Measurements from ENCODE around the gene CARD19. TPM values are rescaled to one million over a fixed set of nuclear protein-coding genes. Genes with fewer than 3 reads are reported as not detected.

CARD19 gene
- total and polyA plus RNA-seq, 4 donors: 31.1 to 70.7 (median 48.5) TPM

- DNase-seq (no peak), ATAC-seq (ENCODE audit: insufficient read depth, low FRiP score) (no peak)
- Histone ChIP-seq H3K27me3 (ENCODE audit: control insufficient read depth in 3 of 3, insufficient read depth in 3 of 3, low read length in 2 of 3) (no peaks in the 10 kb centered on the region), H3K9ac (ENCODE audit: insufficient read depth in 1 of 2, low read length in 2 of 2) (no peak overlapping the region), H3K4me1 (ENCODE audit: control insufficient read depth in 5 of 5, insufficient read depth in 5 of 5, low read length in 5 of 5) (peaks cover 0 to 45% (median 9%) of the 10 kb centered on the region in 5 donors), H3K27ac (ENCODE audit: low read depth in 1 of 2, low read length in 1 of 2) (peak overlapping the region; percentile 73 to 96), H3K4me3 (no peak overlapping the region), H3K9me3 (ENCODE audit: control insufficient read depth in 4 of 4, insufficient read depth in 3 of 4, low read length in 3 of 4) (no peaks in the 10 kb centered on the region), H3K36me3 (ENCODE audit: control insufficient read depth in 4 of 4, insufficient read depth in 4 of 4, low read length in 4 of 4) (no peaks in the 10 kb centered on the region)
- 65 to 68% methylated on average over 7 of the region's 7 CpGs for WGBS, 2 donors
- no peak for TF ChIP-seq CTCF (IDR thresholded peaks at IDR 0.05; ENCODE audit: control extremely low read depth, extremely low read depth)
Measured at GRCh38 chr9:93093877-93094657, 1.9 kb upstream of the CARD19 start.

DNA sequence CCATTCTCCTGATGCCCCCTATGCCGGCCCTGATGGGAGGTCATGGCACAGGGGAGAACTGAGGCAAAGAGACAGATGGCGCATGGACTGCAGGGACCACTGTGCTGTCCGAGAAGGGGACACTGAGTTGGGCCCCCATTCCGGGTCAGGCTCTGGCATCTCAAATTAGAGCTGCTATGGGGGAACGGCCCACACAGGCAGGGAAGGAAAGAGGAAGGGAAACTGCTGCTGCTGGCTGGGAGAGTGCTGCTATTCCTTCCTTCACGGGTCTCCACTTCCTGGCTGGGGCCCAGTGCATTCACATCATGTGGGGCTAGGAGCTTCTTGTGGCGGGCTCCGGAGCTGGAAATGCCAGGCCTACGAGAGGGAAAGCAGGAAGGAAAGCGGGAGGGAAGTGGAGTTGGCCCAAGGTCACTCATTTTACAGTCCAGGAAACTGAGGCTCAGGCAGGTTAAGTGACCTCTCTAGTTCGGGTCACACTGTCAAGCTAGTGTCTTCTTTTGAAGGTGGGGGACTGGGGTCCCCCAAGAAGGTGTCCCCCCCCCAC is 1.3 kb upstream of the CARD19 start:
- DNase-seq (peak; percentile 77 to 83 (median 78)), ATAC-seq (ENCODE audit: insufficient read depth, low FRiP score) (no peak)
- no peak for TF ChIP-seq CTCF (IDR thresholded peaks at IDR 0.05; ENCODE audit: control extremely low read depth, extremely low read depth)
- Histone ChIP-seq H3K9me3 (ENCODE audit: control insufficient read depth in 4 of 4, insufficient read depth in 3 of 4, low read length in 3 of 4) (no peaks in the 10 kb centered on the region), H3K27me3 (ENCODE audit: control insufficient read depth in 3 of 3, insufficient read depth in 3 of 3, low read length in 2 of 3) (no peaks in the 10 kb centered on the region), H3K4me3 (peak overlapping the region; percentile 2), H3K27ac (ENCODE audit: low read depth in 1 of 2, low read length in 1 of 2) (peak overlapping the region; percentile 73 to 96), H3K9ac (ENCODE audit: insufficient read depth in 1 of 2, low read length in 2 of 2) (peak overlapping the region in 1 of 2 donors; percentile 84), H3K4me1 (ENCODE audit: control insufficient read depth in 5 of 5, insufficient read depth in 5 of 5, low read length in 5 of 5) (peaks cover 0 to 45% (median 9%) of the 10 kb centered on the region in 5 donors), H3K36me3 (ENCODE audit: control insufficient read depth in 4 of 4, insufficient read depth in 4 of 4, low read length in 4 of 4) (no peaks in the 10 kb centered on the region)
- 35 to 41% methylated on average over 11 of the region's 11 CpGs for WGBS, 2 donors

DNA sequence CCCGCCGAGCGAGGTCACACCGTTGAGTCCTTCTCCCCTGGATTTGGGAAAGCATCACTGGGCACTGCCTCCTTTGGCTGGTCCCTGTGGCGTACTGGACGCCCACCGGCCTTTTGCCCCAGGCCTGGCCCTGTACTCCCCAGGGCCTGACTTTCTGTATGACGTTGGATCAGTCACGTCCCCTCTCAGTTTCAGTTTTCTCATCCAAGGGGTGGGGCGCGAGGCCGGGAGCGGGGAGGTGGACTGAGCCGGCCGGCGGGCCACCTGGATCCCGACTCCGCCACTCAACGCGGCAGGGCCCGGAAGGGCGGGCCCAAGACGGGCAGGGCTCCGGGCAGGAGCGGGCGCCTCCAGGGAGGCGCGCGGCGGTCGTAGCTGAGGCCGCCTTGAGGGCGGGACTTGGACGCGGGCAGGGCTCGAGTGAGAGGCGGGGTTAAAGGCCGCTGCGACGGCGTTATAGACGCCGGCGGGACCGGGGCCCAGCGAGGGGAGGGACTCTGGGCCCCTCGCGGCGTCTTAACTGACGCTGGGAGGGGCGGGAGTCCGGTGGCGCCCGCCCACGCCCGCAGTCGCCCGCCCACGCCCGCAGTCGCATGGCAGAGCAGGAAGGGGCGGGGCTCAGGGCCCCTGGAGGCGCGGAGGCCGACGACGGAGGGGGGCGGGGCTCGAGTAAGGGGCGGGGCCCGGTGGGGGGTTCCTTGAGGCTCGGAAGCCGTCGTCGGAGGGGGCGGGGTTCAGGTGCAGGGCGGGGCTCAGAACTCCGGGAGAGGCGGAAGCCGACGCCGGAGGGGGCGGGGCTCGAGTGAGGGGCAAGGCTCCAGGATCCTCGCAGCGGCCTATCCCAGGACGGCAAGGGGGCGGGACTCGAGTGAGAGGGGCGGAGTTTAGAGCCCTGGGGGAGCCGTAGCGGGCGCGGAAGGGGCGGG is 549 bp upstream of the CARD19 start:
- 4% methylated on average over 76 to 90 of the region's 95 CpGs for WGBS, 2 donors
- peak overlapping the region; percentile 2 for H3K4me3 ChIP-seq
- peaks cover 0 to 45% (median 9%) of the 10 kb centered on the region in 5 donors for H3K4me1 ChIP-seq (ENCODE audit: control insufficient read depth in 5 of 5, insufficient read depth in 5 of 5, low read length in 5 of 5)
- DNase-seq (peak; percentile 100), ATAC-seq (ENCODE audit: insufficient read depth, low FRiP score) (peak; percentile 87)
- H3K9me3 ChIP-seq (ENCODE audit: control insufficient read depth in 4 of 4, insufficient read depth in 3 of 4, low read length in 3 of 4): no peaks in the 10 kb centered on the region
- peak overlapping the region; percentile 73 to 96 for H3K27ac ChIP-seq (ENCODE audit: low read depth in 1 of 2, low read length in 1 of 2)
- H3K36me3 ChIP-seq (ENCODE audit: control insufficient read depth in 4 of 4, insufficient read depth in 4 of 4, low read length in 4 of 4): no peaks in the 10 kb centered on the region
- TF ChIP-seq CTCF (IDR thresholded peaks at IDR 0.05; ENCODE audit: control extremely low read depth, extremely low read depth): no peak
- no peaks in the 10 kb centered on the region for H3K27me3 ChIP-seq (ENCODE audit: control insufficient read depth in 3 of 3, insufficient read depth in 3 of 3, low read length in 2 of 3)
- H3K9ac ChIP-seq (ENCODE audit: insufficient read depth in 1 of 2, low read length in 2 of 2): peak overlapping the region in 1 of 2 donors; percentile 84

All from lung (tissue), 12 donors.